Measurements from ENCODE around the gene RAB28.

RAB28 gene

DNA sequence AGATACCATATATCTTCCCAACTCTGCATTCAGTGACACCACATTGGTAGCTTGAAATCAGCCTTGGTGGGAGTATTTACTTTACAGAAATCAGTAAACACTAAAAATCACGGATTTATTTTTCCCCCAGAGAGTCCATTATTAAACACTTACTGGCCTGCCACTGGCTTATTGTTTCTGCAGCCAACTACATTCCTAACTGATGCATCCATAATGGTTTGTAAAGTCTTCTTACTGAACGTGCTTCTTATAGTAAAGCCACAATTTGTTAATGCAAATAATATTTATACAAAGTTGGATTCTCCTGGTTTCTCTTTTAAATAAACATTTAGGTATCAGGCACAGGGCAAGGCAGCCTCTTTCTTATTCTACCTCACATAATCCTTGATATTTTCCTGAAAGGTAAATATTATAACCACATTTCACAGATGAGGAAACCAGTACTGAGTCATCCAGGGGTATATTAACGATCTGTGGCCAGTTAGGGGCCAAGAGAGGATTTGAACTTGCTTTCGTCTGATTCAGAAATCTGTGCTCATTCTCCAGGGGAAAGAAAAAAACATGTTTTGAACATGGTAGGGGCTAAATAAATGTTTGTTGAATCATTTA, 136.5 kb downstream of the RAB28 start:
- H3K4me3 ChIP-seq (replicated peaks; ENCODE audit: low read depth, low read length) = no peak overlapping the region
- no peak for DNase-seq (ENCODE audit: low read depth)
- TF ChIP-seq, protein P1, sequence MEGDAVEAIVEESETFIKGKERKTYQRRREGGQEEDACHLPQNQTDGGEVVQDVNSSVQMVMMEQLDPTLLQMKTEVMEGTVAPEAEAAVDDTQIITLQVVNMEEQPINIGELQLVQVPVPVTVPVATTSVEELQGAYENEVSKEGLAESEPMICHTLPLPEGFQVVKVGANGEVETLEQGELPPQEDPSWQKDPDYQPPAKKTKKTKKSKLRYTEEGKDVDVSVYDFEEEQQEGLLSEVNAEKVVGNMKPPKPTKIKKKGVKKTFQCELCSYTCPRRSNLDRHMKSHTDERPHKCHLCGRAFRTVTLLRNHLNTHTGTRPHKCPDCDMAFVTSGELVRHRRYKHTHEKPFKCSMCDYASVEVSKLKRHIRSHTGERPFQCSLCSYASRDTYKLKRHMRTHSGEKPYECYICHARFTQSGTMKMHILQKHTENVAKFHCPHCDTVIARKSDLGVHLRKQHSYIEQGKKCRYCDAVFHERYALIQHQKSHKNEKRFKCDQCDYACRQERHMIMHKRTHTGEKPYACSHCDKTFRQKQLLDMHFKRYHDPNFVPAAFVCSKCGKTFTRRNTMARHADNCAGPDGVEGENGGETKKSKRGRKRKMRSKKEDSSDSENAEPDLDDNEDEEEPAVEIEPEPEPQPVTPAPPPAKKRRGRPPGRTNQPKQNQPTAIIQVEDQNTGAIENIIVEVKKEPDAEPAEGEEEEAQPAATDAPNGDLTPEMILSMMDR (IDR thresholded peaks at IDR 0.05; ENCODE audit: low read length, missing control alignments) = no peak

DNA sequence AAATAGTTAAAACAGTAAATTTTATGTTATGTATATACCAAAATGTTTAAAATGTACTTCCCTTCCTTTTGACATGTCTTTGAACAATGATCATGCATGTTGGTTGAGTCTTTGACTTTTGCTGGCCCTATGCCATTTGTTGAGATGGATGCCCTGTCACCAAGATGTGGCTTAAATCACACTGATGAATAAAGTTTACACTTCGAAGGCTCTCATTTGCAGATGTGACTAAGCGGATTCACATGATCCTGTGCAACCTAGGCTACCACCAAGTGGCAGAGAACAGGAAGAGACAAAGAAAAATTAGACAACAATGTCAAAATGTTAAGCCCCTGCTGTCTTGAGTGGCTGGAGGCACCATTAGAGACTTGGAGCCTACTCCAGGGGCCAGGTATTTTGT, 139.9 kb downstream of the RAB28 start:
- TF ChIP-seq, protein P1 (IDR thresholded peaks at IDR 0.05; ENCODE audit: low read length, missing control alignments) = no peak
- H3K4me3 ChIP-seq (replicated peaks; ENCODE audit: low read depth, low read length) = no peak overlapping the region

DNA sequence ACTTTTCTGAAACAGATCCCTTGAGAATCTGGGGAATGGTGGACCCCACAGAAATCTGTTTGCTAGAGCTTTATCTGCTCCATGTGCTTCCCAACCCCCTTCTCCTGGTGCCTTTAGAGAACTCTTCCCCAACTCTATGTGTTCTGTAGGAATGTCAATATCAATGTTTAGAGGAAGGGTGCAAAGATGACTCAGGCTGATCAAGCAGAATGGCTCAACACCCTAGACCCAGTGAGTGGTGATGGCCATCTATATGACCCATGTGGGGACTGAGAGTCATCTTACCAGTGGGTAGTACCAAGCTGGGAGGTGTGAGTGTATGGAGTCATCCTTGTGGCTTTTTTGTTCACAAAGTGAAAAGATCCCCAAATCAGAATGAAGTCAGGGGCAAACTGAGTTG, 143.5 kb downstream of the RAB28 start:
- H3K4me3 ChIP-seq (replicated peaks; ENCODE audit: low read depth, low read length) = no peak overlapping the region
- no peak for DNase-seq (ENCODE audit: low read depth)
- TF ChIP-seq, protein P1 (IDR thresholded peaks at IDR 0.05; ENCODE audit: low read length, missing control alignments) = no peak

More for the DNA sequence above, 139.9 kb downstream of the RAB28 start:
- no peak for DNase-seq (ENCODE audit: low read depth)

DNA sequence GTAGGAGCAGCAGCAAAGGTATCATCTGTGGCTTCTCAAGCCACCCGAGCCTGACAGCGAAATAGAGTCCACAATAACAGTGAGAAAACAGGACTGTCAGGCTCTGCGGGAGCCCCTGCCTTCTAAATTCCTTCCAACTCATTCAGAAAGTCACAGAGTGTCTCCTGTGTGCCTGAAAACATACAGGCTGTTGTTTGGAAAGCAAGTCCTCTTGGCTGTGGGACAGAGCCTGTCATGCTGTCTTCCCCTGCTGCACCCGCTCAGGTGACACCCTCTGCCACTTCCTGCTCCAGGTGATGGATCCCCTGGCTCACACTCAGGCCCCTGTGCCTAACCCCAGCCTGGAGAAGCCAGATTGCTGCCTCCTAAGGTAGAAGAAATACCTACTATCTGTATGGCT, 152.3 kb downstream of the RAB28 start:
- TF ChIP-seq, protein P1 (IDR thresholded peaks at IDR 0.05; ENCODE audit: low read length, missing control alignments) = no peak
- no peak overlapping the region for H3K4me3 ChIP-seq (replicated peaks; ENCODE audit: low read depth, low read length)
- no peak for DNase-seq (ENCODE audit: low read depth)

DNA sequence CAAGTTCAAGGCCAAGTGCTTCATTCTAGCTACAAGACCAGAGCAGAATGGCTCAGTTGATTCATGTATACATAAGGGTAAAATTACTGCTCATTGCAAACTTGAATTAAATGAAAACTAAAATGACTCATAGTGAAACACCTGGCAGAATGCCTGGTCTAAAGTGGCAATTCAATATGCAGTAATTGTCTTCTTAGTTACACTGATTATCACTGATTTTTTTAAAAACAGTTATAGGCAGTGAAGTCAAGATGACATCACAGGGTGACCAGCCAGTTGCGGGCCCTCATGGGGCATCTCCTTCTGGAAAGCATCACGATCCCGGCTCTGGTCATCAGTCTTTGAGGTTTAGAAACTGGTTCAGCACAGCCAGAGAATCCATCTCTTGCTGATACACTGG, 154.2 kb downstream of the RAB28 start:
- TF ChIP-seq, protein P1 (IDR thresholded peaks at IDR 0.05; ENCODE audit: low read length, missing control alignments) = no peak
- no peak overlapping the region for H3K4me3 ChIP-seq (replicated peaks; ENCODE audit: low read depth, low read length)
- peak; percentile 50 for DNase-seq (ENCODE audit: low read depth)

DNA sequence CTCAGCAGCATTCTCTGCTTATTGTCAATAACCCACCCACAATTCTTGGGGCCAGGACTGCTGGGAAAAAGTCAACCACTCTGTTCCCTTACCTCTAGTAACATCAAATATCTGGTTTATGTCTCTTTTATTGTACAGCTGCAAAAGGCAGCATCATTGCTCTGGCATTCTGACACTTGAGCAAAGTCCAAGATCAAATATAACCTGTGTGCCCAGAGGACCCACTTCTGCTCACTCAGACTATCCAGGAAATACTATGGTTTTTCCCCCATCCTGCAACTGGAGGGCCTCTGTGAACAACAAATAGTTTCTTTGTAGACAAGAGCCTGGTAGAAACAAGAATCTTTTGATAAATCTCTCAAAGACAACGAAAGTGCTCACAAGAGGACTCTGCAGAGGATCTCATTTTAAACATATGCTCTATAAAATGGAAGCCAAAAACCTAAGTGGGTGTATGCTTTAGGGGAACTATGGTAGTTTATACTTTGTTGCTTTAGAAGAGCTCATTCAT, 154.7 kb downstream of the RAB28 start:
- H3K4me3 ChIP-seq (replicated peaks; ENCODE audit: low read depth, low read length) = no peak overlapping the region
- TF ChIP-seq, protein P1 (IDR thresholded peaks at IDR 0.05; ENCODE audit: low read length, missing control alignments) = no peak
- DNase-seq (ENCODE audit: low read depth) = no peak

DNA sequence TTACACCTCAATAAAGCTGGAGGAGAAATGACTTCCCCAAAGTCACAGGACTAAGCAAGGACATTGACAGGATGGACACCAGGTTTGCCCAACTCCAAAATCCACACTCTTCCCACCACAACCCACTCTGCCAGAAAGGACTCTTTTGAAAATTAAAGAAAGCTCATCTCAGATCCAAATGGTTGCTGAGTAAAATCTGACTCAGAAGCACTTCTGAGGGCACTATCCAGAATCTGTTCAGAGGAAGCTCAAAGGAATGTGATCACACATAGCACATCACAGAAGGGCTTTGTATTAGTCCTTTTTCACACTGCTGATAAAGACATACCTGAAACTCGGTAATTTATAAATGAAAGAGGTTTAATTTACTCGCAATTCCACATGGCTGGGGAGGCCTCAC, 155.5 kb downstream of the RAB28 start:
- TF ChIP-seq, protein P1 (IDR thresholded peaks at IDR 0.05; ENCODE audit: low read length, missing control alignments) = no peak
- DNase-seq (ENCODE audit: low read depth) = no peak
- no peak overlapping the region for H3K4me3 ChIP-seq (replicated peaks; ENCODE audit: low read depth, low read length)
